Trophoblast cell (in vitro differentiated cells and primary cell): ENCODE results near the gene ALK.
"Not testable (repeated sequence)": the region's sequence is repeated elsewhere in the genome, so short reads cannot be mapped to it uniquely, and the experiment has no call there.

Source experiments
- DNase-seq, 2 donors: peaks; one replicate each; pipeline ENCODE4 v3.0.0-alpha.2; 2016
- H2AFZ ChIP-seq: 2 replicates; pipeline ENCODE4 v1.6.1; 2013; ENCODE audit warnings: low read length, moderate library complexity, mild to moderate bottlenecking; ENCODE audit not compliant: insufficient read depth, poor library complexity
- H2AK5ac ChIP-seq: 2 replicates; pipeline ENCODE4 v1.6.1; 2013; ENCODE audit warnings: mild to moderate bottlenecking, low read length
- H2BK120ac ChIP-seq: 2 replicates; pipeline ENCODE4 v1.6.1; 2013; ENCODE audit warnings: low read length, mild to moderate bottlenecking, moderate library complexity; ENCODE audit not compliant: insufficient read depth, poor library complexity
- H2BK12ac ChIP-seq: 2 replicates; pipeline ENCODE4 v1.6.1; 2013; ENCODE audit warnings: mild to moderate bottlenecking, low read length, moderate library complexity
- H2BK5ac ChIP-seq: 2 replicates; pipeline ENCODE4 v1.6.1; 2013; ENCODE audit warnings: low read length, low read depth, moderate library complexity, mild to moderate bottlenecking; ENCODE audit not compliant: poor library complexity
- H3K14ac ChIP-seq: 2 replicates; pipeline ENCODE4 v1.6.1; 2013; ENCODE audit warnings: mild to moderate bottlenecking, low read length
- H3K18ac ChIP-seq: 2 replicates; pipeline ENCODE4 v1.6.1; 2013; ENCODE audit warnings: mild to moderate bottlenecking, low read length
- H3K23ac ChIP-seq: 2 replicates; pipeline ENCODE4 v1.6.1; 2013; ENCODE audit warnings: low read length
- H3K27ac ChIP-seq: 2 replicates; pipeline ENCODE4 v1.5.1; 2013; ENCODE audit warnings: low read depth, mild to moderate bottlenecking, inconsistent platforms, low read length, moderate library complexity
- H3K27me3 ChIP-seq: 2 replicates; pipeline ENCODE4 v1.6.1; 2013; ENCODE audit warnings: inconsistent platforms, mild to moderate bottlenecking, low read length, moderate library complexity; ENCODE audit not compliant: insufficient read depth
- H3K36me3 ChIP-seq, 2 experiments: 1 replicate in 1 of 2; 2 replicates in 1 of 2; pipeline ENCODE4 v1.6.1; 2013; ENCODE audit warnings: low read length in 2 of 2, mild to moderate bottlenecking in 2 of 2, moderate library complexity in 1 of 2; ENCODE audit not compliant: insufficient read depth in 2 of 2, control insufficient read depth in 1 of 2
- H3K4ac ChIP-seq: 2 replicates; pipeline ENCODE4 v1.6.1; 2013; ENCODE audit warnings: low read depth, mild to moderate bottlenecking, low read length, moderate library complexity
- H3K4me1 ChIP-seq, 2 experiments: 1 replicate in 1 of 2; 2 replicates in 1 of 2; pipeline ENCODE4 v1.6.1; 2013; ENCODE audit warnings: low read length in 2 of 2, mild to moderate bottlenecking in 2 of 2, moderate library complexity in 1 of 2; ENCODE audit not compliant: insufficient read depth in 2 of 2, control insufficient read depth in 1 of 2
- H3K4me2 ChIP-seq: 2 replicates; pipeline ENCODE4 v1.6.1; 2013; ENCODE audit warnings: inconsistent platforms, mild to moderate bottlenecking, low read length, moderate library complexity
- H3K4me3 ChIP-seq: 2 replicates; pipeline ENCODE4 v1.5.1; 2013; ENCODE audit warnings: mild to moderate bottlenecking, low read depth, low read length, inconsistent platforms
- H3K79me1 ChIP-seq: one replicate; pipeline ENCODE4 v1.6.1; 2013; ENCODE audit warnings: low read length
- H3K79me2 ChIP-seq: 2 replicates; pipeline ENCODE4 v1.6.1; 2013; ENCODE audit warnings: low read length, mild to moderate bottlenecking; ENCODE audit not compliant: control insufficient read depth, insufficient read depth, poor library complexity
- H3K9ac ChIP-seq: 2 replicates; pipeline ENCODE4 v1.6.1; 2013; ENCODE audit warnings: mild to moderate bottlenecking, low read length
- H3K9me3 ChIP-seq: 2 replicates; pipeline ENCODE4 v1.6.1; 2013; ENCODE audit warnings: low read depth, mild to moderate bottlenecking, control low read depth, inconsistent platforms, low read length; ENCODE audit not compliant: insufficient read depth
- H4K12ac ChIP-seq: 2 replicates; pipeline ENCODE4 v1.6.1; 2013; ENCODE audit warnings: low read depth, mild to moderate bottlenecking, low read length, moderate library complexity
- H4K8ac ChIP-seq: 2 replicates; pipeline ENCODE4 v1.6.1; 2013; ENCODE audit warnings: low read depth, mild to moderate bottlenecking, low read length, moderate library complexity
- H4K91ac ChIP-seq: one replicate; pipeline ENCODE4 v1.6.1; 2013; ENCODE audit warnings: low read depth, mild to moderate bottlenecking, low read length, moderate library complexity
- WGBS: extraction: QIAGEN DNeasy Blood & Tissue Kit; methylation state at CpG from one replicate; pipeline ENCODE4 v1.1.7; 2013; ENCODE audit warnings: missing lambda C conversion rate; ENCODE audit not compliant: insufficient read length, insufficient coverage; ENCODE audit errors: extremely low coverage; 5-methylcytosine and 5-hydroxymethylcytosine counted together

Gene ALK

GRCh38 chr2:29260142-29260772, 661.1 kb downstream of the ALK start:
- Histone ChIP-seq H2BK120ac (no peak overlapping the region), H2BK12ac (no peak overlapping the region), H4K8ac (no peak overlapping the region), H3K27me3 (no peaks in the 10 kb centered on the region), H3K4me1 (no peaks in the 10 kb centered on the region), H3K9me3 (peaks cover 1% of the 10 kb centered on the region), H3K4ac (no peak overlapping the region), H4K12ac (no peak overlapping the region), H2AK5ac (no peak overlapping the region), H3K4me3 (no peak overlapping the region), H4K91ac (no peak overlapping the region), H3K18ac (no peak overlapping the region), H2BK5ac (no peak overlapping the region), H3K27ac (no peak overlapping the region), H3K14ac (no peak overlapping the region), H3K23ac (no peak overlapping the region), H2AFZ (no peak overlapping the region), H3K36me3 (no peaks in the 10 kb centered on the region), H3K4me2 (no peak overlapping the region), H3K9ac (no peak overlapping the region), H3K79me2 (no peaks in the 10 kb centered on the region), H3K79me1 (no peaks in the 10 kb centered on the region)
- peak in 1 of 2 donors; percentile 5 for DNase-seq
- WGBS: no CpG with 5 or more reads among the region's 6 CpGs

DNA sequence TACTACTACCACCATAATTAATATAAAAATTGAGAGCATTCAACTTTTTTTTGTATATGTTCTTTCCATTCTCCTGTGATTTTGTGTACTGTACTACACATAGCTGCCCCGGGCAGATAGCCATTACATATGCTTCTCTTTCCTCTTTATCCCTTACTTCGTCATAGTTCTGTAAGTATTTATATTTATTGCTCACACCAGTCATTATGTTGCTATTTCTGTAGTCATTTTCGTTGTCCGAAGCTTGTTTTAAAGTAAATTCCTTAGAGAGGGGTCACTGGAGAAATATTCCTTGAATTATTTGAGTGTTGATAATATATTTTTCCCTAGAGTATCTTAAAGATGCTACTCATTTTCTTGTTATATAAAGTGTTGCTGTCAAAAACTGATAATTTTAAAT, 662.2 kb downstream of the ALK start:
- Histone ChIP-seq H3K79me1 (no peaks in the 10 kb centered on the region), H2AK5ac (no peak overlapping the region), H3K4ac (no peak overlapping the region), H2AFZ (no peak overlapping the region), H3K23ac (no peak overlapping the region), H3K36me3 (no peaks in the 10 kb centered on the region), H2BK120ac (no peak overlapping the region), H4K12ac (no peak overlapping the region), H3K4me1 (no peaks in the 10 kb centered on the region), H3K9me3 (peaks cover 1% of the 10 kb centered on the region), H4K8ac (no peak overlapping the region), H3K9ac (no peak overlapping the region), H3K27me3 (no peaks in the 10 kb centered on the region), H2BK12ac (no peak overlapping the region), H3K79me2 (no peaks in the 10 kb centered on the region), H4K91ac (no peak overlapping the region), H3K4me2 (no peak overlapping the region), H3K27ac (no peak overlapping the region), H3K4me3 (no peak overlapping the region), H2BK5ac (no peak overlapping the region), H3K14ac (no peak overlapping the region), H3K18ac (no peak overlapping the region)
- no peak for DNase-seq
- no CpG with 5 or more reads among the region's 4 CpGs for WGBS

DNA sequence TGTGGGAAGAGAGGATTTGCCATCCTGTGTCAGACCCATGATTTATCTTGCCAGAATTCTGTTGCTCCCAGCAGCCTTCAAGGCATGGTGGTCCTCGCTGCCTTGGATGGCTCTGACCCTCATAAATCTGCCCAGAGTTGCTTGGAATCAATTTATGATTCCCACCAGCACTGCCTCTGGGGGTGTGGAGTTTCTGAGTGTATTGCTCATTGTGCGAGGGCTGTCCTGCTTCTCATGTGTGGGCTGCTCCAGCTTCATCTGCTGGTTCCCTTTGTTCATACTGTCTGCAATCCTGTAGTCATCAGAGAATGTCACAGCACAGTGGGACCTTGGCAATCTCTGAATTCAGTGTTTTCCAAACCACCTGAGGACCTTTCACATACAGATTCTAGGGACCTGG, 666.4 kb downstream of the ALK start:
- Histone ChIP-seq H3K4me2 (no peak overlapping the region), H3K27ac (no peak overlapping the region), H4K91ac (no peak overlapping the region), H3K9ac (no peak overlapping the region), H3K14ac (no peak overlapping the region), H4K8ac (no peak overlapping the region), H2AFZ (no peak overlapping the region), H3K36me3 (no peaks in the 10 kb centered on the region), H2BK5ac (no peak overlapping the region), H2AK5ac (no peak overlapping the region), H3K4me1 (no peaks in the 10 kb centered on the region), H4K12ac (no peak overlapping the region), H2BK12ac (no peak overlapping the region), H3K4me3 (no peak overlapping the region), H3K79me2 (no peaks in the 10 kb centered on the region), H3K9me3 (no peaks in the 10 kb centered on the region), H2BK120ac (no peak overlapping the region), H3K18ac (no peak overlapping the region), H3K4ac (no peak overlapping the region), H3K23ac (no peak overlapping the region), H3K27me3 (no peaks in the 10 kb centered on the region), H3K79me1 (no peaks in the 10 kb centered on the region)
- no CpG with 5 or more reads among the region's 2 CpGs for WGBS
- no peak for DNase-seq

GRCh38 chr2:29253495-29254275, 667.7 kb downstream of the ALK start:
- H2AFZ ChIP-seq, H4K12ac ChIP-seq, H3K79me1 ChIP-seq, H3K4me2 ChIP-seq, H3K27me3 ChIP-seq, H3K9ac ChIP-seq, H2BK120ac ChIP-seq, H3K4me1 ChIP-seq, H3K27ac ChIP-seq, DNase-seq, H2BK5ac ChIP-seq, H3K4ac ChIP-seq, H3K79me2 ChIP-seq, H2BK12ac ChIP-seq, H3K14ac ChIP-seq, H3K18ac ChIP-seq, H3K36me3 ChIP-seq, H3K23ac ChIP-seq, H3K4me3 ChIP-seq, H2AK5ac ChIP-seq, H3K9me3 ChIP-seq, H4K91ac ChIP-seq, H4K8ac ChIP-seq: not testable (repeated sequence)
- WGBS: no CpG with 5 or more reads among the region's 4 CpGs
